Stimulated activated CD4-positive, alpha-beta T cell treated with anti-CD3 and anti-CD28 coated beads, Interleukin-1b, Interleukin-23, amount 100 ng/mL, for 24 hours (primary cell): ENCODE measurements around the gene KRT13.

Experiments used
- DNase-seq, 4 experiments: peaks; one replicate each; pipeline ENCODE4 v3.0.0-alpha.2; 2020; ENCODE audit warnings: low read depth in 4 of 4, low spot score in 1 of 4

Gene KRT13

DNA sequence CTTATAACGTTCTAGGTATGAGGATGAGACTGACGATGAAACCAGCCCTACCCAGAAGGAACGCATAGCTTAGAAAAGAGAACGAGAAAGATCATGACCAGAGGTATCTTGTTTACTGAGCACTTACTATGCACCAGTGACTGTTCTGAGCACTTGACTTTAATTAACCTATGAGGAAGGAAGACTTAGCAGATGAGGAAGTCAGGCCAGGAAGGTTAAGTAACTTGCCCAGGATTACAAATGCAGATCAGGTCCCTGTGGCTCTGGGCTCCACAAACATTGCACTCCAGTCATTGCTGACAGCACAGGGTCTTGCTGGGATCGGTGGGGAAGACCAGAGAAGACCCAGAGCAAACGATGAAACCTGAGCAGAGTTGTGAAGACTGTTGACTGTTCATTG is 7.1 kb downstream of the KRT13 start:
- no peak for DNase-seq

DNA sequence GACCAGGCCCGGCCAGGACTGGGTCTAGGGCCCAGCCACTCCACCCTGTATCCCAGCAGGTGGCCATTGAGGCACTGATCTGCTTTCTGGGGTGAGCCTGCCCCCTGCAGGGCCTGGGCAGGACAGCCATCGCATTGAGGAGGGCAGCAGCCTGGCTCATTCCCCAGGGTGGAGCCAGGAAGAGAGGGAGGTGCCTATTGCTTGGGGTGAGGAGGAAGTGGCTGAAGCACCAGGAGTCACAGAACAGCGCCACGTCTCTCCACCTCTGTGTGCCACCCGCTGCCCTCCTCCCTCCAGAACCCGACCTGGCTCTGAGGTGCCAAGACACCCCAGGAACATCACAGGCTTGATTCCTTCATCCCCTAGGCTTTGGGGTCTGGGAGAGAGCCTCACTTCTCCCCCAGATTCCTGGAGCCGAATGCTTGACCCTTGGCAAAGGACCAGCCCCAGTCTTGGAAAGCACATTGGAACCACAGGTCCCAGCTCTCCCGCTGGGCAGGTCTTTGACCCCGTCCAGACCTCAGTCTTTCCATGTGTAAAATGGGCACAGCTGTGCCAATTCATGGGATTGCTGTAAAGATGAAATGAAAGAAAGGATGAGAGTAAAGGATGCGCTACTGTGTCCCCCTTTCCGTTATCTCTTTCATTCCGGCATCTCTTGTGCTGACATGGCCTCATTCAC is 8.5 kb downstream of the KRT13 start:
- DNase-seq = peak; percentile 16 to 62 (median 34)

DNA sequence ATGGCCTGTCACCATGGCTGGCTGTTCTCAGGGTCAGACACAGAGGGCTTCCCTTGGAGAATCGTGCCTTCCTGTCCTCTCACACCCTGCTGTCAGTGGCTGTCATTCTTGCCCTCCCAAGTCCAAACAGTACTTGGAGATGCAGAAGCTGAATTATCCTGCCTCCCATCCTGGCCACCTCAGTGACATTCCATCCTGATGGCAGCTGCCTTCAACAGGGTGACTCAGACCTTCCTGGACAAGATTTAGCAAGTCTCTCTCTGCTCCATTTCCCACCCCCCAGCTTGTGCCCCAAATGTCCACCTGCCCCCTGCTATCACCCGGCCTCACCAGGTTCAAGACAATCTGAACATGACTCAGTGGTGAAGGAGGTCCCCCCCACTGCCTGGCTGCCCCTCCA is 10.9 kb downstream of the KRT13 start:
- DNase-seq = no peak

DNA sequence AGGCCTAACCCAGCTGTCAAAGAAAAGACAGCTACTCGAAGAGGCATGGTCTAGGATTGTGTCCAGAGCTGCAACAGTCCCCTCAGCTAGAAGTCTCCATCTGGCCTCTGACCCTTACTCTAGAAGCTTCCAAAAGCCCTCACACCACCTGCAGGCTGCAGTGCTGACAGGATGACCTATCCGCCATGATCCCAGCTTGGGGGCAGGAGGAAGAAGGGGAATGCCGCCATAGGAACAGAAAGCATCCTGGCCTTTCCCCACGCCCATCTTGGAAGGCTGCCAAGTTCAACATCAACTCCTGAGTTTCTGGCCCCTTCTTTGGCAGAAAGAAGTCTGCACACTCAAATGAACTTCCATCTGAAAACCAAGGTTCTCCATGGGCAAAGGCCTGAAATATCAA is 12.6 kb downstream of the KRT13 start:
- no peak for DNase-seq

DNA sequence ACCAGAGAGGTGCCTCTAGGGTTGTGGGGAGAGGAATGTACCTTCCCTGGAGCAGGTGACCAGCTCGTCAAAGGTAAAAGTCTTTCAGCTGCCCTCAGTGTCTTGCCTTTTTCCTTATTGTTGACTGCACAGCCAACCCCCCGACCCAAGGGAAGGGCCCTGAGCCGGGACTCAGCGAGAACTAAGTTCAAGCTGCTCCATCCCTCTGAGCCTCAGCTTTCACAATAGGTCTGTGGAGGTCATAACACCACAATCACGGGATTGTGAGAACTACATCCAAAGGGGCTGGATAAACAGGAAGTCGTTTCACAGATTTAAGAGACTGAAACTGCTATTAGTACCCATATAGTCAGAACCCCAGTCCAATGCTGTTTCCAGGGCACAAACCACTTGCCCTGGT is 13.1 kb downstream of the KRT13 start:
- DNase-seq = no peak

DNA sequence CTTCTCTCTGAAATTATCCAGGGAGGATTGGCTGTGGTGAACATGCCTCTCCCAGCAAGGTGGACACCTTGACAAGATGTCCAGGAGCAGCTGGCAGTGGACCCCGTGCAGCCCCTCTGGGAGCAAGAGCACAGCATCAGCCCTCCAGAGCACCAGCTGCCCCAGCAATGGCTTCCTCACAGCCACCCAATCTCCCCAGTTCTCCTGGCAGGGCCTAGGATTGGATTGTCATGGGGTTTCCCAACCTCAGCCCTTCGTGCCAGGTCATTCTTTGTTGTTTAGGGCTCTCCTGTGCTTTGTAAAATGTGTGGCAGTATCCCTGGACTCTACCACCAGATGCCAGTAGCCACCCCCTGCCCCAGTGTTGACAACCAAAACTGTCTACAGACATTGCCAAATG is 13.9 kb downstream of the KRT13 start:
- DNase-seq = no peak

DNA sequence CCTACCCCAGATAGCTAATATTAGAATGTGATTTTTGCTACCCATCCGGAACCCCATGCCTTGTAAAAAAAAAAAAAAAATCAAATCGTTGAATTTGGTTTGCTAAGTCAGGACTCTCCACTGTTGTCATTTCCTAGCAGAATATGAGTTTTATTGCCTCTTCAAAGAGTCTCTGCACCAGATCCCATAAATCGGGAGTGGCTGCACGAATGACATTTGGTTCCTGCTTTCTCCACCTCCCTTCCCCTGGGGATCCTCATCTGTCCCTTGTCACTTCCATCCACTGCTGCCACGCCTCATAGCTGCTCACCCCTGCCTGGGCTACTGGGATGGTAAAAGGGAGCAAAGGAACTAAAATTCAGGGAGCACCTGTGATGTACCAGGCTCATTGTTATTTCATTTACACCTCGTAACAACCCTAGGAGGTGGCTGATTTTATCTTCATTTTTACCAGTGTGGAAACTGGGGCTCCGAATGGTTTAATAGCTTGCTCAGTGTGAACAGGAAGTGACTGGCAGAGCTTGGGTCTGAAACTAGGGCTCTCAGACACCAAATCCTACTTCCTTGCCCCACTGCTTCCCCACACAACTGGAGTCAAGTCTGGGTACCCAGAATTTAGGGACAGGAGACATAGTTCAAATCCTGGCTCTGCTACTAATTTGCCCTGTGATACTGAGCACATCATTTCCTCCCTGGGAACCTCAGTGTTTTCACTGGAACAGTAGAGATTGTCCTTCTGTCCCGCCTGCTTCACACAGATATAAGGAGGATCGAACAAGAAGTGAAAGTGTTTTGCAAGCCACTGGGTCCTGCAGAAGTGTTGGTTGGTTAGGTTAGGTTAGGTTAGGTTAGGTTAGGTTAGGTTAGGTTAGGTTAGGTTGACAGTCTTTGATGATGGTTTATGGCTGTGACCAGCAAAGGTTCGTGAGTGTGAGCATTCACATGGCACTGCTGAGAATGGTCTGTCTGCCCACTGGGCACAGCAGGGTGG is 15.1 kb downstream of the KRT13 start:
- DNase-seq = no peak

DNA sequence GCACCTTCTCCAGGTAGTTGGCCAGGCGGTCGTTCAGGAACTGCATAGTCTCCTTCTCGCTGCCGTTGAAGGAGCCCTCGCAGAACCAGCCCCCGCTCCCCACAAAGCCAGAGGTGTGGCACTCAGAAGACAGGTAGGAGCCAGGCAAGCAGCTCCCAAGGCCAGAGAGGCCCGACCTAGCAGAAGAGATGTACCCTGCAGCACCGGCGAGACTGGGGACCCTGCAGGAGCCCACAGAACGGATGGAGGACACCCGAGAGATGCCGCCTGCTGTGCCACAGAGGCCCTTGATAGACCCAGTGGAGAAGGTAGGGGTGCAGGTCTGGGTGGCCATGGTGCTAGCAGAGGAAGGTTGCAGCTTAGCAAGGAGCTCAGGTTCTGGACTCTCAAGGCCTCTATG is 15.9 kb downstream of the KRT13 start, which contains the start of gene KRT36:
KRT36 (minus strand) TSS at position 380 of the 400 bp plus-strand sequence; CDS start at position 334, 46 bp downstream.
- no peak for DNase-seq

DNA sequence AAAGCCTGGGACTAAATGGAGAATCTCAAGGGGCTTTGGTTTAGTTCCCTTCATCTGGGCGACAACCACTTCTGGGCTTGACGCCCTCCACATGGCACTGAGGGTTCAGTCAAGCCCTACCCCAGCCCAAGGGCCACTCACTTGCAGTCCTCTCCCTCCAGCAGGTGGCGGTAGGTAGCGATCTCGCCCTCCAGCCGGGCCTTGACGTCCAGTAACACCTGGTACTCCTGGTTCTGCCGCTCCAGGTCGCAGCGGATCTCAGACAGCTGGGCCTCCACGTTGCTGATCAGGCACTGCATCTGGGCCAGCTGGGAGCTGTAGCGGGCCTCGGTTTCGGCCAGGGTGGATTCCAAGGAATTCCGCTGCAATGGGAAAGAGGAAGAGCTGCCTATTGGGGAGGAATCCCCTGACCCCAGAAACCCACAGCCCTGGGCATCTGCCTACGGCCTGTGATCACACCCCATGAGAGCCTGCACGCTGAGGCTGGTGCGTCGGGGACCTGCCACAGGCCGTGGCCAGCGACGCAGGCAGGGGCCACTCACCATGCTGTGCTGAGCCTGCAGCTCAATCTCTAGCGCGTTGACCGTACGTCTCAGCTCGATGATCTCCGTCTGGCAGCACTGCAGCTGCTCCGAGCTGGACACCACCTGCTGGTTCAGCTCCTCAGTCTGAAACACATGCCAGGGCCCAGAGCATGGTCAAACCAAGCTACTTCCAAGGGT is 18.4 kb downstream of the KRT13 start:
- DNase-seq = peak in 2 of 4 experiments; percentile 11 to 18

DNA sequence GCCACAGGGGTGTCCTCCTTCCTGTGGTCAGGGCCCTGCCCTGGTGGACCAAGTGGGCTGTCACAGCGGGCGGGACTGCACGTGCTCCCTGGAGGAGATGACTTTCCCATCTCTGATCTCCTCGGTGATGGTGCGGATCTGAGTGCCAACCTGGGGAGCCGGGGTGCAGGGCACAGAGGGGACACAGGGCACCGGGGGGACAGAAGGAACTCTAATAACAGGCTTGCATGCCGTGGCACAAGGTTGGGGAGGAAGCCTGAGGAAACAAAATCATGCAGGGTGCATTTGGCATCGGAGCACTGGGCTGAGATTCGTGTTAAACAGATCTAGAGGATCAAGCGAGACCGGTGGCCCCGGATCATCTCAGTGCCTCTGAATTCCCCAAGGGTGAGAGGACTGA is 19.1 kb downstream of the KRT13 start:
- DNase-seq = no peak

DNA sequence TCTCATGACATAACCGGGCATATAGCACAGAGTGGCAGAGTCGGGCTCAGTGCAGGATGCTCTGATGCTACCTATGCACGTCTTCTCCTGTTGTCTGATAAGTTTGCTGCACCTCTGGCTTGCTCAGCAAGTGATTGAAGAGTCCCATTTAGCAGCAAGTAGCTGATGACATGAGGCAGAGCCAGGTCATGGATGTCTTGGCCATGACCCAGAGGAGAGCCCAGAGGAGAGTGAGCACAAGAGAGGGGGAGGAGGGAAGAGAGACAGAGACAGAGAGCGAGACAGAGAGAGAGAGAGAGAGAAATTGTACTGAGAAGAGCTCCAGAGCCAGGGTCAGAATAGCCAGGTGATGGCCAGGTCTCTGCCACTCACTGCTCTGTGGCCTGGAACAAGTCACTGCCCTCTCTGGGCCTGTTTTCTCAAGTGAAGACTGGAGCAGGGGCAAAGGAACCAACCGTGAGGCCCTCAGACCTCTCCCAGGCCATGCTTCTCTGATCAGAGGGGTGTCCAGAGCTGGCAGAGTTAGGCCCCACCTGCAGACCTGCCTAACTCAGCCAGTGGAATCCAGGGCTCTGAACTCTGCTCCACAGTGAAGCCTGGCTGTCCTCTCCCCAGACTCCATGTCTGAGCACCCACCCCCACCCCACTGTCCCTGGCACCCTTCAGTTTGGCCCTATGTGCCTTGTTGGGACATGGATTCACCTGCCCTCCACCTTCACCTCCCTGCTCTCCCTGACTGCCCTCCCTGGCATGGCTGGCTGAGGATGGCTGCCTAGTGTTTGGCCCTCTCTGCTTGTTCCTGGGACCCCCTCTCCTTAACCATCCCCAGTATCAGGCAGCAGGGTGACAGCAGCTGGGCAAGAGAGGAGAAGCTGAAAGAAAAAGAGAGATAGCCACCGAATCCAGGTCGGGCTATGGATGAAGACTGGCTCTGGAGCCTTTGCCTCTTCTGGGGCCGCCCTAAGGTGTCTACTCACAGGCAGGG is 20.2 kb downstream of the KRT13 start:
- no peak for DNase-seq

DNA sequence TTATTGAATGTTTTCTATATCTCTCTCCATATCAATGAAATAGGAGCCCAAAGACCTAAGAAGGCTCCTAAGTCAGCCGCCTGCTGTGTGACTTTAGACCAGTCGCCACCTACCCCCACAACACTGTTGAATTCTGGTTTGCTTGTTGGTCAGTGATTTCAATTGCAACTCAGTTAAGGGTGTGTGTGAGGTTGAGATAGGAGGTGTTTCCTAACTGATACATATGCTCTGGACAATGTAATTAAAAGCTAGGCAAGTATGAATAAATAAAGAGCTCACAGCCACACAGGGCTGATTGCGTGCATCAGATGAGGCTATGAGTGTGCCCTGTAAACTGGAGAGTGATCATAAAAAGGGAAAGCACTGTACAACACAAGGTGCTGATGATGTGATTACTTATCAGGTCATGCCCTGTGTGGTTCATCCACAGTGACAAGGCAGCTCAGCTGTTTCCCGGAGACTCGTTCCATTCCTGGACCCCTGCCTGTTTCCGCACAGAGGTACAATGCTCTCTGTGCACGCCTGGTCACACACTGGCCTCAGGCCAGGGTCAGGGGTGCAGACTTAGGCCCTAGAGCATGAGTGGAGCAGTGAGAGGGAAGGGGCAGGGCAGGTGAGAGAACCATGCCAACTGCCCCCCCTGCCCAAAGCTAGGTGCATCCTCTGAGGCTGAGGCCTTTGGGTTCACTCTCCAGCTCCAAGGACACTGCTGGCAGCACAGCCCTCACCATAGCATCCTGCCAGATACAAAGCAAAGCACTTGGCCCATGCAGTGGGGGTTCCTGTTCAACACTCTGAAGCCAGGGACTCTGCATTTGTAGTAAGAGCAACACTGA is 21.2 kb downstream of the KRT13 start:
- DNase-seq = no peak

DNA sequence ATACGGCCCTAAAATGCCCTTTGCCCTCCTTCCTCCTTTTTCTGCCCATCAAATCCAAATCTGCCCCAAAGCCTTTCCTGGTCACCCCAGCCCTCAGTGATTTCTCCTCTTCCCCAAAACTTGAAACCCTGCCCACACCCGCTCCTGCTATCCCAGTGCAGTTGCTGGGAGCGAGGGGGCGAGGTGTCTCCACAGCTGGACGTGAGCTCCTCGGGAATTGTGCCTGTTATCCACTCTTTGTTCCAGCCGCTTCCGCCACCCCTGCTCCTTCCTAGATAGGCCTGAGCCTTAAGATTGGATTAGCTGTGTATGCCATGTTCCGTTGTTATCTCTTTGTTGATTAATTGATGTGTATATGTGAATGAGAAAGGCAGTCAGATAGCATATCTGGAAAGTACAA is 21.9 kb downstream of the KRT13 start:
- DNase-seq = no peak

DNA sequence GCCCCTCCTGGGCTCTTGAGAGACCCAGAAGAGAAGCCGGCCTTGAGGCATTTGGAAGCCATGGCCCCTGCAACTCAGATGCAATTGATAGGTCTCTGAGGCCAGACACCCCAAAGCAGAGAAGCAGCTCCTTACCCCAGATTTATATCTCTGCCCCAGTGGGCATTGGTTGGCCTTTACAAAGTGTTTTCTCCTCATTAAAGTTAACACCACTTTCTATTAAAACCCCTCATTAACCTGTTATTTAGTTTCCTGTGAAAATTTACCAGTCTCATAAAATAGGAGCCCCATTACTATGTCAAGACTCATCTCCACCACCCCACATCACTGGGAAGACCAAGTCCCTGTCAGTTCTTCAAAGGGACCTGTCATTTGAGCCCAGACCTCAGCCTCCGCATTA is 24.4 kb downstream of the KRT13 start, which contains the start of gene KRT35:
KRT35 (minus strand) TSS at position 116 of the 400 bp plus-strand sequence; CDS start at position 62, 54 bp downstream.
- DNase-seq = no peak

DNA sequence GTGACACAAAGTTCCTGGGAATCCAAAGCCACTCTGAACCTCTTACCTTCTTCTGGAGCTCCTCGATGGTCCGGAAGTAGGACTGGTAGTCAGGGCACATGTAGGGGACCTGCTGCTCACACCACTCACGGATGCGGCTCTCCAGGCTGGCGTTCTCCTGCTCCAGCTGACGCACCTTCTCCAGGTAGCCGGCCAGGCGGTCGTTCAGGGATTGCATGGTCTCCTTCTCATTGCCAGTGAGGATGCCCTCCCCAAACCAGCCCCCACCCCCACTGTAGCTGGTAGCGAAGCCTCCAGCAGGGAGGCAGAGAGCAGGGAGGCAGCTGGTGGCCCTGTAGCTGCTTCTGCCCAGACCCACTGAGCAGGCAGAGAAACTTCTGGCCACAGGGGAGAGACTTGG is 24.8 kb downstream of the KRT13 start:
- DNase-seq = no peak

DNA sequence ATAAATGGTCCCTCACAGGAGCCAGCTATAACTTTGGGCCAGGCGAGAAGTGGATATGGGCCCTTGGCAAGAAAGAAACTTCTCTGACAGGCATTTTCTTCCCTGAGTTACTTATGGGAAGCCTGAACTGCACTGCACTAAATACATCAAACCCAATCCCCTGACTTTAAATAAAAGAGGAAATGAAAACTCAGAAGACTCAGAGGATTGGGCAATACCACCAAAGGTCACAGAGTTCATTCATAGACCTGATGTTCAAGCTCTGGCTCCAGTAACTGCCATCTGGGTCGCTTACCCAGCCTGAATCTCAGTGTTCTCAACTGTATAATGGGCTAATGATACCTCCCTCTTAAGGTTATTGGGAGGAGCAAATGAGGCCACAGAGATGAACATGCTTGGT is 25.3 kb downstream of the KRT13 start:
- no peak for DNase-seq

DNA sequence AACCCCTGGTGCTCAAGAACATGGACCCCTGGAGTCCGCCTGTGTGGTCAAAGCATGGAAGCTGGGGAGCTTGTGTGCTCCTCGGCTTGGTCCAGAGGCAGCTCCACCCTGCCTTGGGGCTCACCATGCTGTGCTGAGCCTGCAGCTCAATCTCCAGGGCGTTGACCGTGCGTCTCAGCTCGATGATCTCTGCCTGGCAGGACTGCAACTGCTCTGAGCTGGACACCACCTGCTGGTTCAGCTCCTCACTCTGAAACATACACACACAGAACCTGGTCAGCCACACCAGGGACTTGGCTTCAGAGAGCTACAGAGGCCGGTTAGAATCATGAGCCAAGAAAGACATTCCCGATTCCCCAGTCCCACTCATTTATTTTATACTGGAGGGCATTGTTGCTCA is 27.2 kb downstream of the KRT13 start:
- no peak for DNase-seq

DNA sequence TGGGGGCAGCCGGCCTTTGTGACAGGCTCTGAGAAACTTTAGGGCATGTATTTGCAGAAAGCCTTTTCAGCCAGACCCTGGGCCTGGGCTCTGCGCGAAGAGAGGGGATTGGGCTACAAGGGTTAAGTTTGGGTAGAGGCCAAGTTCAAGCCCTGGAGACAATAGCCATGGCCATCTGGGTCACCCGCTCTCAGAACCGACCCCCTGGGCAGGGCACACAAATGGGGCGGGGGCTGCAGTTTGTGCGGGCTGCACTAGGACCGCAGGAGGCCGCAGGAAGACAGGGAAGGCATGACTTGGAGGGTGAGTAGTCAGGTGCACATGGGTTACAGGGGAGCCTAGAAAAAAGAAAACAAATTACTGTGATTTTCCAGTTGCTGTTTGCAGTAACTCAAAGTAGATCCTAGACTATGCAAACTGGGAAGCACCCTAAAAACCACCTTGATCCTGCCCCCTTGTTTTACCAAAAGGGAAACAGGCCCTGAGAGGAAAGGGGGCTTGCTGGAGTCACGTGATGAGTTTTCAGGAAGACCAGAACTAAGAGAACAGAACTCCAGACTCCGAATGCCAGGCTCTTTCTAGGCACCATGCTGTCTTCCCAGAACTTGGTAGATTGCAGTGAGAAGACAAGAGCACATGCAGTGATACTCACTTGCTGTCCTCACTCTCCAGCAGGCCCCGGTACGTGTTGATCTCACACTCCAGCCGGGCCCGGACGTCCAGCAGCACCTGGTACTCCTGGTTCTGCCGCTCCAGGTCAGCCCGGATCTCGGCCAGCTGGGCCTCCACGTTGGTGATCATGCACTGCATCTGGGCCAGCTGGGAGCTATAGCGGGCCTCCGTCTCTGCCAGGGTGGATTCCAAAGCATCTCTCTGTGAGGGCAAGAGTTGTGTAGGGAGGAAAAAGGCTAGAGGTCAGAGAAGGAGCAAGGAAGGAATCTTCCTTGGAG is 28.3 kb downstream of the KRT13 start:
- no peak for DNase-seq
